HG02610 (cell line): ENCODE results near the gene ACBD6.
A peak's percentile ranks its signal among the peaks of the same experiment; 100 is the strongest.
"Not testable (repeated sequence)": the region's sequence is repeated elsewhere in the genome, so short reads cannot be mapped to it uniquely, and the experiment has no call there.

Source experiments
- ATAC-seq: cut with Tn5 transposase; IDR thresholded peaks from one replicate; pipeline ENCODE4 v1.9.1; 2021; ENCODE audit warnings: mild to moderate bottlenecking, moderate library complexity; ENCODE audit not compliant: unreplicated experiment

The ACBD6 gene

DNA sequence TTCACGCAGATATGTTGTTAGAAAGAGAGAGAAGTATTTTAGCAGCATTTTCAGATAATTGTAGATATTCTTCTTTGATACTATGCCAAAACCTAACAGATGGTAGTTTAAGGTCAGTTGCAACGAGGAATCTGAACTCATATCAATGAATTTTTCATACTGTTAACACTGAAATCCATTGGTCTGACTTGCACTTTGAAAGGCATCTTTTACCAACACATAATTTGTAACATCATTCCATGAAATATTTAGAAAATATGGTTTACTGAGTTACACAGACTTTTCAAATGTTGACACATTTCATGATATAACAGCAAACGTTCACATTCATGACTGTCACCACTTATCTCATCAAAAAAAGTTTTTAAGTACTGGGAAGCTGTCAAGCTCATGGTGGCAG, 4.6 kb downstream of the ACBD6 start:
- ATAC-seq: no peak

DNA sequence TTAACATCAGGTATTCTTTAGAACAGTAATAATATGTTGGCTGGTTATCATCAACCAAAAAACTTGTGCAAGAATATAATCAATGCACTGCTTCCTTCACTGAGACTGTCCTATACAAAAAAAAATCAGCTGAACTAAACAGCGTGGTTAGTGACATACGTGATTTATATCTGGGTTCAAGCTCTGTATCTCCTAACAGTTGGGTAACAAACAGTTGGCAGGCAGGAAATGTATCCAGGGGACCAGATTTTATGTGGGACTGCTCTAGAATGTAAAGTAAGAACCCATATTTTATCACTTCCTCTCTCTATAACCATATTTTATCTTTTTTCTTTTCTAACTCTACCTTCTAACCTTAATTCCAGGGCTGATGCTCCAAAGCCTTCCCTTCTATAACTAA, 8.0 kb downstream of the ACBD6 start:
- ATAC-seq: no peak

DNA sequence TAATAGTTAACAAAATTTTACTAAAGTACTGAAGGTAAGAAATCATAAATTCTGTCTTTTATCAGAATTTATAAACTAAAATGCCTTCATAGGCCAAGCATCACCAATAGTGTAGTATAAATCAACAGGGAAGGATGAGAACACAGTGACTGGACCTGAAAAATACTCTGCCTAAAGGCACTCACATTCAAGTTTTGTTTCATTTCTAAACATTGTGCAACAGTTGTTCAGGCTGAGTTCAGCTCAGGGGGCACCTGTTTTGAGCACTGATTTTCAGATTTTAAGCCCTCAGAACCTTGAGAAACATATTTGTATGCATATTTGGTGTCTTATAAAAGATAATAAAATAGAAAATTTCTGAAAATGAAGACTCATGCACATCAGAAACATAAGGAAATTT, 12.4 kb downstream of the ACBD6 start:
- no peak for ATAC-seq

DNA sequence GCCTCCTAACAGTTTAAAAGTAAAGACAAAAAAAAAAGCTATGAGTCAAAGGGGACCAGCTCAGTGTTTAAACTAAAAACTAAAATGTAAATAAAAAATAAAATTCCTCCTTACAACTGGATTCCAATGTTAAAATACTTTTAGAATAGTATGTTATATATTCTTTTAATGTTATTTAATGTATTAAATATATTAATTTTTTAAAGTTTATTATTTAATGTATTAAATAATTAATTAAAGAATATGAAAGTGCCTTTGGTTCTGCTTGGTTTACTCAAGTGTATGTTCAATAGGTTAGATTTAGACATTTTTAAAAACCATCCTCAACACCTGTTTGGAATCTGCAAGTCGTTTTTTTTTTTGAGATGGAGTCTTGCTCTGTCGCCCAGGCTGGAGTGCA, 13.1 kb downstream of the ACBD6 start:
- ATAC-seq: no peak

DNA sequence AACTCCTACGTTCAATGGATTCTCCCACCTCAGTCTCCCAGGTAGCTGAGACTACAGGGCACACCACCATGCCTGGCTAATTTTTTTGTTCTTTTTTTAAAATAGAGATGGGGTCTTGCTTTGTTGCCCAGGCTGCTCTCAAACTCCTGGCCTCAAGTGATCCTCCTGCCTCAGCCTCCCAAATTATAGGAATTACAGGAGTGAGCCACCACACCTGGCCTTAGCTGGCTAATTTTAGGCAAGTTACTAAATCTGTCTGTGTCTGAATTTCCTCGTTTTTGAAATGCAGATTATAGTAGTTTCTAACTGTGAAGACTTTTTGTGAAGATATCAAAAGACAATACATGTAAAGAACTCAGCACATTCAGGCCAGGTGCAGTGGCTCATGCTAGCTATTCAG, 13.7 kb downstream of the ACBD6 start:
- ATAC-seq: no peak

DNA sequence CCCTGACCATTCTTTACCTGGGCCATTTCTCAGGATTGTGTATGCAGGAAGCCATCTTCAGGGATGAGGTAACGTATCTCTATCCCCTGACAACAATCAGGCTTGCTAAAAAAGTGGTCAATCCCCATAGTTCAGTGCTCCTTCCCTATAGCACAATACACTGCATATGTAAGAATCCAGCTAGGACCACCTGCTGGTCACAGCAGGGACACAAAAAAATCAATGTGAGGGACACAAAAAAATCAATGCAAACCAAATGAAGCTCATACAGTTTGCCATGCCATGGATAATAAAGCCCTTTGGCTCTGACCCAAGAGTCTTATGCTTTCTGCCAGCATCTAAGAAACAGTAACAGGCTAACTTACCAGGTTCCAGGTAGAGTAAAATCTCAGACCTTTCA, 16.3 kb downstream of the ACBD6 start:
- no peak for ATAC-seq

DNA sequence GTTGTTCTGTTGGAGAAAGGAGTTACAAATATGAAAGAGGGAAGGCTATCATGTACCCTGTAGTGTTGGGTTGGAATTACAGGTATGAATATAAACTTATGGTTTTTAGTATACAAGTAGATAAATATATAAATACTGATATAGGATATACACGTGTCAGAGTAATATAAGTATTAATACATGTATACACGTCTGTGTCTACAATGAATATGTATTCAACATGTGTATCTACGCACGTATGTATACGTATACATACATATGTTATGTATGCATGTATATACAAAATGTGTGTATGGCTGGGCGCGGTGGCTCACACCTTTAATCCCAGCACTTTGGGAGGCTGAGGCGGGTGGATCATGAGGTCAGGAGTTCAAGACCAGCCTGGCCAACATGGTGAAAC, 17.9 kb downstream of the ACBD6 start:
- ATAC-seq: no peak

DNA sequence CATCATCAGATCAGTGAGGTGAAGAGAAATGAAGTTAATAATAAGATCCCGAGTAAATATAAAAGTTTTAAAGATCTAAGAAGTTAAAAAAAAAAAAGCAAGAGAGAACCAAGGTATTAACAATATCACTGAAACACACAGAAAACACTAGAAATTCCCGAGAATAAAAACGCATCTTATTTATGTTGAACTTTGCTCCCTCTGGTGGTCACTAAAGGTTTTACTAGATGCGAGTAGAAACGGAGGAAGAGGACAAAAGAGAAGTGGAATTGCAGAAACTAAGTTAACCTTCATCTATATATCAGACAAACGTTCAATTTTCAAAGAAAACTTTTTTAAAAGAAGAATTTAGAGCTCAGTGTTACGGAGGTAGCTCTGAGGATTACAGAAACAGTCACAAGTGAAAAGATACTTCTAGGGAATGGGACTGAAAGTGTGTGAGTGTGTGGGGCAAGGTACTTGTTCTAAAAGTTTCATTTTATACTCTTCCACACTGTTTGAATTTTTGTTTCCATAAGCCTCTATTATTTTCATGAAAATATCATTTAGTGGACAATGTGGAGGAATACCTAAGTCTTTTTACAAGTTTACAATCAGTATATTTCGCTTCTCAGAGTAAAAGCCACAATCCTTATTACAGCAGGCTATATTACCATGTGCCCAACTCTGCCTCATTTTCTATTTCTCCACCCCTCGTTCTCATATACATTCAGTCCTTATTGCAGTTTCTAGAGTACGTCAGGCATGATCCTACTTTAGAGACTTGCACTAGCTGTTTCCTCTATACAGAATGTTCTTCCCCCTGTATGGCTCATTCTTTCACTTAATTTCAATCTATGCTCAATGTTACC, 19.7 kb downstream of the ACBD6 start:
- ATAC-seq: no peak

DNA sequence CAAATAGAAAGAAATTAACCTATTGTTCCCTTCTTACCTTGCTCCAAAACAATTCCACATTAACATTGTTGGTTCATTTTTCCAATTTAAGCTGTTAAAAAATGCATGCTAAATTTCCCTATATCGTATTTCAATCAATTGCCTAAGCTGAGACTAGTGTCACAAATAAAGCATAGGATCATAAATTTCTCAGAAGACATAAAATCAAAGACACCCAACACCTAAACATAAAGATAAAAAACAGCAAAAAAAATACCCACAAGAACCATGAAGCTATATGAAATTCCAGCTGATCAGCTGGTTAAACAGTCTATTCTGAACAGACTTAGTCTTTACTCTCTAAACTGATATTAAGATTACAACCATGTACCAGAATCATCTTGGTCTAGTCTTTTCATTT, 32.3 kb downstream of the ACBD6 start:
- ATAC-seq: no peak

DNA sequence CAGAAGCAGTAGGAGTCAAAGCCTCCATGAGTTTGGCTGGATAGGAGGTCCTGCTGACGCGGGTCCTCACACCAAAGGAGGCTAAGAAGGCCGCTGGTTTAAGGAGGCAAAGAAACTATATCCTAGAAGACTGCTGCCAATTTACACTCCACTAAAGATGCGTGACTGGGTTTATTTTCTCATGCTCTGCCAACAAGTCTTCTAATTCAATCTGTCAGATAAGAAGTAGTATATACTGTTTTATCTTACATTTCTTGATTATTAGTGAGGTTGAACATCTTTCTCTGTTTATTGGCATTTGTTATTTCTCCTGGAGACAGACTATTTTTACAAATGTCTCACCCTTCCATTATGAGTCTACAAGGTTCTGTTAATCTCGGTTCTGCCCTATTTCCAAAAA, 34.1 kb downstream of the ACBD6 start:
- ATAC-seq: no peak

DNA sequence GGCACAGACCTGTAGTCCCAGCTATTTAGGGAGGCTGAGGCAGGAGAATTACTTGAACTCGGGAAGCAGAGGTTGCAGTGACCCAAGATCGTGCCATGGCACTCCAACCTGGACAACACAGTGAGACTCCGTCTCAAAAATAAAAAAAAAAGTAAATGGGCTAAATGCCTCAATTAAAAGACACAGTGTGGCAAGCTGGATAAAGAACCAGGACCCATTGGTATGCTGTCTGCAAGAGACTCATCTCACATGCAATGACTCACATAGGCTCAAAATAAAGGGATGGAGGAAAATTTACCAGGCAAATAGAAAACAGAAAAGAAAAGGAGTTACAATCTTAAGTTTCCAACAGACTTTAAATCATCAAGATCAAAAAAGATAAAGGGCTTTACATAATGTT, 40.3 kb downstream of the ACBD6 start:
- no peak for ATAC-seq

DNA sequence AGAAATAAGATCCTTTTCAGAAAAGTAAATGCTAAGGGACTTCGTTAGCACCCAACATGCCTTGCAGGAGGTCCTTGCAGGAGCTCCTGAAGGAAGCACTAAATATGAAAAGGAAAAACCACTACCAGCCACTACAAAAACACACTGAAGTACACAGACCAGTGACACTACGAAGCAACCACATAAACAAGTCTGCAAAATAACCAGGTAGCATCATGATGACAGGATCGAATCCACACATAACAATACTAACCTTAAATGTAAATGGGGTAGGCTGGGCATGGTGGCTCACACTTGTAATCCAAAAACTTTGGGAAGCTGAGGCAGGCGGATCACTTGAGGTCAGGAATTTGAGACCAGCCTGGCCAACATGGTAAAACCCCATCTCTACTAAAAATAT, 40.7 kb downstream of the ACBD6 start:
- ATAC-seq: not testable (repeated sequence)

DNA sequence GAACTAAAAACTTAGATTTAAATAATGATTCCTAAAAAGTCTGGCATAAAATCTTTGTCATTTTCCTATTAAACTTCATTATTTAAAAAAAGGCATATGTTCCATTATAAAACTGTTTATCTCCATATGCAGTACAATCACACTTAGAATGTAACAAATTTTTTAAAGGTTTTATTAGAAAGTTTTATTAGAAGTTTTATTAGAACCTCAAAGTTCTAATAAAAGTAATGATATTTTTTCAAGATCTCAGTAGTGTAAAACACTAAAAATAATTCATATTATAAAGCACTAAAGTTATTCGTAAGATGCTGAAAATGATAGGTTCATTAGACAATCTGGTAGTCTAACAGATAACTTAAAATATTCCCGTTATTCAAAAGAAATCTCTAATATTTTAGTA, 43.6 kb downstream of the ACBD6 start:
- no peak for ATAC-seq

DNA sequence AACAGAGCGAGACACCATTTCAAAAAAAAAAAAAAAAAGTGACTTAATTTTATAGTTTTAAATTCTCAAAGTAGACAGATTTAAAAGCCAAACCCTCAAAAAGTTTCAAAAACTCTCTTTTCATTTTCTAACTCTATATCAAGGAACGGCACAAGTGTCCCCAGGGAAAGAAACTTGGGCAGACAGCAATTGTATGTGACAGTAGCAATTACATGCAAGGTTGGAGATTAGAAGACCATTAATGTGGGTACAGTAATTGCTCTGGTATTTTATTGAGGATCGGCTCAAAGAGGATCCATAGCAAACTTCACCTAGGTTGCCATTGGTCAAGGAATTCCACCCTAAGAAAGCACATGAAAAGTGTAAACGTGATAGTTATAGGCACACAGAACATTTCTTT, 46.2 kb downstream of the ACBD6 start:
- ATAC-seq: no peak

DNA sequence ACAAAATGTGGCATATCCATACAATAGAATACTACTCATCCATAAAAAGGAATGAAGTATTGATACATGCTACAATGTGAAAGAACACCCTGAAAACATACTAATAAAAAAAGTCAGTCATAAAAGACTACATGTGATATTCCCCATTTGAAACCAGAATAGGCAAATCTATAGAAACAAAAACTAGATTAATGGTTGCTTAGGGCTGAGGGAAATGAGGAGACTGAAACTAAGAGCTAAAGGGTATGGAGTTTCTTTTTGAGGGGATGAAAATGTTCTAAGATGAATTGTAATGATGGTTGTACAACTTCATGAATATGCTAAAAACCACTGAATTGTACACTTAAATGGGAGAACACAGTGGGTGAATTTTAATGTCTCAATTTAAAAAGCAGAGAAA, 50.9 kb downstream of the ACBD6 start:
- peak; percentile 66 for ATAC-seq

DNA sequence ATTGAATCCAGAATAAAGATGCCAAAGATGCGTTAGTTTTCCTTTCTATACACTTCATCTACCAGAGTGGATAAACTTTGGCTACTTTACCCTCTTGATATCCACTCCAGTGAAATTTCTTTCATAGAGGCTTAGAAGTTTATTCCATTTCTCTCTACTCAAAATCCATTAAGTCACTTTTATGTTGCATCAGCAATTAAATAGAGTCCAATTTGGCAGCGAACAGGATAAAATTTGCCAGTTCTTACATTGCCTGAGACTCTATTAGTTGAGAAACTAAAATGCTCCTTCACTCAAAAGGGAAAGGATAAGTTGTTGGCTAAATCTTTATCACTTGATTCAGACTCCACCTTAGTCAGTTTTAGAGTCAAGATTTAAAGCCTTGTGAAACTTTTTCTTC, 57.9 kb downstream of the ACBD6 start:
- no peak for ATAC-seq

DNA sequence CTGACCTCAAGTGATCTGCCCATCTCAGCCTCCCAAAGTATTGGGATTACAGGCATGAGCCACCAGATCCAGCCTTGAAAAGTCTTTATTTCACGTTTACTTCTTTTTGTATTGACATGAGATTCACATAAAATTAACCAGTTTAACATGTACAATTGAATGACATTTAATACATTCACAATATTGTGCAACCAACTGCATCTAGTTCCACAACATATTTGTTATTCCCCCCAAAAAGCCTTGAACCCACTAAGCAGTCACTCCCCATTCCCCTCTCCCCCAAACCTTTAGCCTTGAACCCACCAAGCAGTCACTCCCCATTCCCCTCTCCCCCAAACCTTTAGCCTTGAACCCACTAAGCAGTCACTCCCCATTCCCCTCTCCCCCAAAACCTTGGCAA, 62.0 kb downstream of the ACBD6 start:
- no peak for ATAC-seq

DNA sequence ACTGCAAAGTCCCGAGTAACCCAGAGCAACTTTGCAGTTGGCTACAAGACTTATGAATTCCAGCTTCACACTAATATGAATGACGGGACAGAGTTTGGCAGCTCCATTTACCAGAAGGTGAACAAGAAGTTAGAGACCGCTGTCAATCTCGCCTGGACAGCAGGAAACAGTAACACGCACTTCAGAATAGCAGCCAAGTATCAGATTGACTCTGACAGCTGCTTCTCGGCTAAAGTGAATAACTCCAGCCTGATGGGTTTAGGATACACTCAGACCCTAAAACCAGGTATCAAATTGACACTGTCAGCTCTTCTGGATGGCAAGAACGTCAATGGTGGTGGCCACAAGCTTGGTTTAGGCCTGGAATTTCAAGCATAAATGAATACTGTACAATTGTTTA, 66.8 kb downstream of the ACBD6 start:
- ATAC-seq: no peak

DNA sequence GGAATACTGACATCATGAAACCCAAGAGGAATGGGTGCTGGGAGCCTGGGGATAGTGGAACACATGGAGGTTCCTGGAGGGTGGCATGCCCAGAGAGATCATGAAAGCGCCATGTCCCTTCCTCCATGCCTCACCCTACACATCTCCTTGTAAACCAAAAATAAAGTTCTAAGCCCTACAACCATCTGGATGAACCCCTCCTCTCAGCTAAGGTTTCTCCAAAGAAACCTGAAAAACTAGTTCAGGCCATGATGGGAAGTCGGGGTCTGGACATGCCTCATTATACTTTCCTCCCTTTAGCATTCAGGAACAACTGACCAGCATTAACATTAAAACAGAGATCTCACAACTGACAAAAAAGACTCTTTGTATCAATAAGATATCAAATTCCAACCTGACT, 68.5 kb downstream of the ACBD6 start:
- ATAC-seq: no peak

DNA sequence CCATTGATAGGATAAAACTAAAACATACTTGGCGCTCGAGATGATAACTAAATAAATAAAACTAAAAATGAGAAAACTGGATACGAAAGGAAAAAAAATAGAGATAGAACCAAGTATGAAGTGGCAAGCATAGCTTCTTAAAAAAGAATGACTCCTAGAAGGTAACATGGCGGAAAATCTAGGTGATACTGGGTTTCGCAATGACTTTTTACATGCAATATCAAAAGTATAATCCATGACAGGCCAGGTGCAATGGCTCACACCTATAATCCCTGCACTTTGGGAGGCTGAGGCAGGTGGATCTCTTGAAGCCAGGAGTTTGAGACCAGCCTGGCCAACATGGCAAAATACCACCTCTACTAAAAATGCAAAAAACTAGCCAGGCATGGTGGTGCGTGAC, 70.7 kb downstream of the ACBD6 start:
- no peak for ATAC-seq

DNA sequence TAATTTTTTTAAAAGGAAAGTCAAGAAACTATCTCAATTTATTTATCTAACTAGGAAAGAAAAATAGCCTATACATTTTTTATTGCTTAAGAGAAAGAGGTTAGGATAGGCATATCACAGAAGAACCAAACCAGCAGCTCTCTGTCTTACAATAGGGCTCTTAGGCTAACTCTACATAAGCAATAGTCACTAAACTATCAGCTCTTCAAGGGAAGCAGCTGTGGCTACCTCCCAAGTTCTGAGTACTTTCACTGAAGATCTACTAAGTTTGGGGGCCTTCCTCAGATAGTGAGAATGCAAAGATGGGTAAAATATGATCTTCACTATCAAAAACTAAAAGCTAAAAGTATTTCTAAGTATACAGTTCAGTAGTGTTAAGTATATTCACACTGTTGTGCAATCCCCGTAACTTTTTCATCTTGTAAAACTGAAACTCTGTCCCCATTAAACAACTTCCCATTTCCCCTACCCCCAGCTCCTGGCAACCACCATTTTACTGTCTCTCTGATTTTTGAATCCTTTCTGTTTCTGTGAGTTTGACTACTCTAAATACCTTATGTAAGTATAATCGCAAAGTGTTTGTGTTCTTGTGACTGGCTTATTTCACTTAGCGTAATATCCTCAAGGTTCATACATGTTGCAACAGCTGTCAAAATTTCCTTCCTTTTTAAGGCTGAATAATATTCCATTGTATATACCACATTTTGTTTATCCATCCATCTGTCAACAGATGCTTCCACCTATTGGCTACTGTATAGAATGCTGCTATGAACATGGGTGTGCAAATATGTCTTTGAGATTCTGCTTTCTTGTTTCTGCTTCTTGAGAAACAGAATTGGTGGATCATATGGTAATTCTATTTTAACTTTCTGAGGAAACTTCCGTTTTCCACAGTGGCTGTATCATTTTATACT, 73.3 kb downstream of the ACBD6 start:
- no peak for ATAC-seq

DNA sequence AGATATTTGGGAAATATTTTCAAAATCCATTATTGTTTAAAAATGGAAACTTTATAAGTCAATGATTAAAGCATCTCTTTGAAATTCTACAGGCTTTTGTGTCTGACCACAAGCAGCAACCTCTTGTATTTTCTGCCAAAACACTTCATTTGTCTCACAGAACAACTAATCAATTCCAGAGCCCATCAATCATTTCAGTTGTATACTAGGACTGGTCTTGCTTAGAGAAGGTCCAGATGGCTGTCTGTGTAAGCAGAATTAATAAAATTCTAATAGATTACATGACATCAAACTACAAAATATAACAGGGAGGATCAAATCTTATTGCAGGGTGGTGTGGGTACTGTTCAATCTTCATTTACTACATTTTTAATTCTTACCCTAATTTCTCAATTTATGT, 76.4 kb downstream of the ACBD6 start:
- no peak for ATAC-seq
